Islet of Langerhans (tissue), 1 donor: Measurements from ENCODE around the gene EBLN2.
A peak's percentile ranks its signal among the peaks of the same experiment; 100 is the strongest.

Experiments used
- FAIRE-seq: peaks from one replicate; lab custom pipeline; 2011; peaks lifted over from hg19 to GRCh38; lab: Jason Lieb, UNC

The EBLN2 gene

DNA sequence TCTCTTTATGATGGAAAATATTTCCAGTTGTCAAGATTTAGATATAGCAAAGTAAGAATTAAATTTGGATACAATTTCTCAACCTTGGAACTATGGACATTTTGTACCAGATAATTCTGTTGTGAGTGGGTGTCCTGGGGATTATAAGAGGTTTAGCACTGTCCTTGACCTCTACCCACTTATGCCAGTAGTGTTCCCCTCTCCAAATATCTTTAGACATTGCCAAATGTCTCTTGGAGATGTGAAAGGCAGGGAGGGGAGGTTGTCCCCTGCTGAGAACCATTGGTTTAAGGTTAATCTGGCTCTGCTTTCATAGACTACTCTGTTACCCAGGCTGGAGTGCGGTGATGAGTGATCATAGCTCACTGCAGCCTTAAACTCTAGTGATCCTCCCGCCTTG is at the start of gene EBLN2:
TSS of gene EBLN2 (plus strand) at position 244 of the 400 bp plus-strand sequence. CDS start 423 bp downstream, outside the sequence.
- no peak for FAIRE-seq

DNA sequence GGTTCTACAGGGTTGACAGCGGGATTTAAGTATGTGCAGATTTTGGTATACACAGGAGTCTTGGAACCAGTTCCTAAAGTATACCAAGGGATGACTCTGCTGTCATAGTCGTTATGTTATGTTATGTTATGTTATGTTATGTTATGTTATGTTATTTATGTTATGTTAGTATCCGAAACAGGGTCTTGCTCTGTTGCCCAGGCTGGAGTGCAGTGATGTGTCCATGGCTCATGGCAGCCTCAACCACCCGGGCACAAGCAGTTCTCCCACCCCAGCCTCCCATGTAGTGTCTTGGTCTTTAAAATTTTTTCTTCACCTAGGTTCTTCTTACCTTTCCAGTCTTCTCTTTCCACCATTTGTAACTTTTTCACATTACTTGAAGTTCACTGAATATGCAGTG is 43.2 kb upstream of the EBLN2 start:
- FAIRE-seq, result no peak

DNA sequence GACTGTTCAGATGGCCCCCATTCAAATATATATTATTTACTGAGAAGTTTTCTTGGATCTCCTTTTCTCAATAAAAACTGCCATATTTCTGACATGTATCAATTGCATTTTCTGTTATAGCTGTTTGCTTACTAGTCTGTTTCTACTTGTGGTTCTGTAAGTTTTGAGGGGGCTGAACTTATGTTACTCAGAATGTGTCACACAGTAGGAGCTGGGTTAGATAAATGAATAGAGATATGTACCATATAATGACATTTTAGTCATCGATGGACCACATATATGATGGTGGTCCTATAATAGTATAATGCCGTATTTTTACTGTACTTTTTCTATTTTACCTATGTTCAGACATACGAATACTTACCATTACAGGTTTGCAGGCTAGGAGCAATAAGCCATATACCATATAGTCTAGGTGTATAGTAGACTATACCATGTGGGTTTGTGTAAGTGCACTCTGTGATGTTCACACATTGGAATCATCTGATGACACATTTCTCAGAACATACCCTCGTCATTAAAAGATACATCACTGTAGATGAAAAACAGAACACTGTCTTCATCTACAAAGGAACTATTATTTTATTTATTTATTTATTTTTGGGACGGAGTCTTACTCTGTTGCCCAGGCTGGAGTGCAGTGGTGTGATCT is 42.5 kb upstream of the EBLN2 start:
- no peak for FAIRE-seq

DNA sequence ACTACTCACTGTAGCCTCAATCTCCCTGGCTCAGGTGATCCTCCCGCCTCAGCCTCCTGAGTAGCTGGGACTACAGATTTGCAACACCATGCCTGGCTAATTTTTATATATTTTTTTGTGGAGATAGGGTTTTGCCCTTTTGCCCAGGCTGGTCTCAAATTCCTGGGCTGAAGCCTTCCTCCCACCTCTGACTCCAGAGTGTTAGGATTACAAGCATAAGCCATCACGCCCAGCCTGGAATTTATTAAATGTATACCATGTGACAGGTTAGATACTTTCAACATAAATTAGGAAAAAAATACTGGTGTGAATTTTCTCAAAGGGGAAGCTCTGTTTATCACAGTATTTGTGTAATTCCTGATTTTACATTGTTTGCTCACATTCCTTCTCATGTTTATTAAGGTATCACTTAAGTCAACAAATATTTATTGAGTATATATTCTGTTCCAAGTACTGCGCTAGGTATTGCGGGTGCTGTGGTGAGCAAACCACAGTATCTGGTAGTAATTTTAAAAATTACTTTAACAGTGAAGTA is 40.1 kb upstream of the EBLN2 start:
- FAIRE-seq, result no peak

DNA sequence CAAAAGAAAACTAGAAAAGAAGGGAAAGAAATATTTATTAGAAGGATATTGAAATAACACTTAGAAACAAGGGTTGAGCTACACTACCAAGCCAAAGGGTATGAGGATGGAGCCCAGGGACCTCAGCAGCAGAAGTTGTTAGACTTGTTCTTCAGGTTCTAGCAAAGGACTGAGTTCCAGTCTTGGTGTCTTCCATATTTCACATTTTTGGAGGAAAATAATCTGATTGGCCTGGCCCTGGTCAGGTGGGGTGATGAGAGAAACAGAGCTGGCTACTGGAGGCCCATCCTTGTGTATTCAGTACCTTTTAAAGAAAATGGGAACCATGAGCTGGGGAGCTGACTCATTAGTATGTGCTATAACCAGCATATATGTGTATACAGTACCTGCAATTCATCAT is 36.6 kb upstream of the EBLN2 start:
- no peak for FAIRE-seq

DNA sequence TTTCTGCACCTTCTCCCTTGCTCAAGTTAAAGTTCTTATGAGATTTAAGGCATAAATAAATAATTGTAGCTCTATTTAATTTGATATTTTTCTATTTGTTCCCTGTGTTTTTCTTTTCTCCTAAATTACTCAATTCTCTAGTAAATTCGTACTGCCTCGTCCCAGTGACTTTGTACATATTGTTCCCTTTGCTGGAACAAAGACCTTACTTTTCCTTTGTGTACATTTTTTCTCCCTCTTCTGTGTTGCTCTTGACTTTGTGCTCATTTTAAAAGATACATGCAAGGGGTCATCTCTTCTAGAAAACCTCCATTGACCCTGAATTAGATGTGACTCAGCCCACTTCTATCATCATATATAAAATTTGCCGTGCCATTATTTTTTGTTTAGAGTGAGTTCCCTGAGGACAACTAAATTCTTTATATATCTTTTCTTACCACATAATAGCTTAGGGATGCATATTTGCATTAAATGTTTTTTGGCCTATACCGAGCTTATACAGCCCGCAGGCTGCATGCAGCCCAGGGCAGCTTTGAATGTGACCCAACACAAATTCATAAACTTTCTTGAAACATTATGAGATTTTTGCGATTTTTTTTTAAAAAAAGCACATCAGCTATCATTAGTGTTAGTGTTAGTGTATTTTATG is 35.2 kb upstream of the EBLN2 start:
- FAIRE-seq, result no peak

DNA sequence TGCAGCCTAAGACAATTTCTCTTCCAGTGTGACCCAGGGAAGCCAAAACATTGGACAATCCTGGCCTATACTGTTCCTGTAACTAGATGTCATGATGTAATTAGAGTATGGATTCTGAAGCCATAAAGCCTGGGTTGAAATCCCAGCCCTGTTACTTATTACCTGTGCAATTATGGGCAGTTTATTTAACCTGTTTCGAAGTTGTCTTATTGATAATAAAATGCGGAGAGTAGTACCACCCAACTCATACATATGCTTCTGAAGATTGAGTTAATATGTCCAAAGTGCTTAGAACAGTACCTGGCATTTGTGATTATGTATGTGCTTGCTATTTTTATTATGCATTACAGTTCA is 34.7 kb upstream of the EBLN2 start:
- FAIRE-seq, result no peak

DNA sequence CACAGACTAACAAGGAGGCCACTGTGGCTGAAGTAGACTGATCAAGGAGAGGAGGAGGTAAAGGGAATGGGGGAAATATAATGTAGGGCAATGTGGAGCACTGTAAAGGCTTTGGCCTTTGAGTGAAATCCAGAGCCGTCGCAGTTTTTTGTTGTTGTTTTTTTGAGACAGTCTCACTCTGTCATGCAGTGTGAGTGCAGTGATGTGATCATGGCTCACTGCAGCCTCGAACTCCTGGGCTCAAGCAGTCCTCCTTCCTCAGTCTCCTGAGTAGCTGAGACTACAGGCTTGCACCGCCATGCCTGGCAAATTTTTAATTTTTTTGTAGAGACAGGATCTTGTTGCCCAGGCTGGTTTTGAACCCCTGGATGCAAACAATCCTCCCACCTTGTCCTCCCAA is 32.7 kb upstream of the EBLN2 start:
- no peak for FAIRE-seq

DNA sequence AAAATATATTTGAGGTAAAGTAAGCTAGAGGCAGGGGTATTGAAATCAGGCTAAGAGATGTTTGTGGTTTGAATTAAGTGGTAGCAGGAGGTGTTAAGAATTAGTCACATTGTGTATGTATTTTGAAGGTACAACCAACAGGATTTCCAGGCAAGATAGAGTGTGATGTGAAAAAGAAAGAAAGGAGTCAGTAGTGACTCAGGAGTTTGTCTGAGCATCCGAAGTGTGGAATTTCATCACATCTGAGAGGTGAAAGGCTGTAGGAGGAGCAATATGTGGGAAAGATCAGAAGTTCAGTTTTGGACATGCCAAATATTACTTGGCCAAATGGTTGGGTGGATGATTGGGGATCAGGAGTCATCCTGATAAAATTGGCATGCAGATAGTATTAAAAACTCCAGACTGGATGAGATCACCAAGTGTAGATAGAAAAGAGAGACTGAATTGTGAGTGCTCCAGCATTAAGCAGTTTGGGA is 32.1 kb upstream of the EBLN2 start:
- no peak for FAIRE-seq

DNA sequence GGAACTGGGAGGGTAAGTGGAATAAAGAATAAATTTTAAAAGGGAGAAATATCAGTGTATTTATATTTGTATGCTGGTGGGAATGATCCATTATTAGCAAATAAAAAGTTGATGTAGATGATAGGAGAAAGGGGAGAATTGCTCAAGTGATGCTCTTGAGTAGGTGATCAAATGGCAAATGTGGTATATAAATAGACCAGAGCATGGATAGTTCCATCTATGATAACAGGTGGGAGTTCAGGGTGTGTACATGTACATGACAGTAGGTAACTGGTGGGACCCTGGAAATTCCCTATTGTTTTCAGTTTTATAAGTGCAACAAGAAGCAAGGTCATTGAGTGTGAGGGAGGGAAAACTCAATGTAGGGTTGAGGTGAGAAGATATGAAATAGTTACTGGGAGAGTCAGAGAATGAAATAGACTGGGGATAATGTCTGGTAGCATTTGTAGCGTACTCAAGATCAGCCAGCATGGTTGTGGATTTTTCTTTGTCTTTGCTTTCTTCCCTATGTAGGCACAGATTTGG is 31.3 kb upstream of the EBLN2 start:
- FAIRE-seq, result no peak

DNA sequence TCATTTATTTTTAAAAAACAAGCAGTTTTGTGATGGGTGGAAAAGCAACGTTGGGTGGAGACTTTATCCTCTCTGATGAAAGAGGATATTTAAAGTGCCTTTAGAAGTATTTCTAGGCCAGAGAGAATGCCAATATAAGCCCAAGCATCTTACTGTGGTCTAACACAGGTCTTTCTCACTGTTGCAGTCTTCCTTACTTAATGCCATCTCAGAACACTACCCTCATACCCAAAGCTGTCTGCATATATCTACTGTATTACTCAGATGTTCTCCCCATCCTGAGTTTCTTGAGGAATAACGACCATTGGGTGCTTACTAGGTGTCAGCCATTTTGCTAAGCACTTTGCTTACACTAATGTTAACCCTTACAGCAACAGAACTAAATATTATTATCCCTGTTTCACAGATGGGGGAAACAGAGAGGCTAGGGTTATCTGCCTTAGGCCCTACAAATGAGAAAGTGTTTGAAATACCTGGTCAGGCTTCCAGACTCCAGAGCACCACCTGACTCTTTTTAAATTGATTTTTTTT is 29.8 kb upstream of the EBLN2 start:
- FAIRE-seq, result no peak

DNA sequence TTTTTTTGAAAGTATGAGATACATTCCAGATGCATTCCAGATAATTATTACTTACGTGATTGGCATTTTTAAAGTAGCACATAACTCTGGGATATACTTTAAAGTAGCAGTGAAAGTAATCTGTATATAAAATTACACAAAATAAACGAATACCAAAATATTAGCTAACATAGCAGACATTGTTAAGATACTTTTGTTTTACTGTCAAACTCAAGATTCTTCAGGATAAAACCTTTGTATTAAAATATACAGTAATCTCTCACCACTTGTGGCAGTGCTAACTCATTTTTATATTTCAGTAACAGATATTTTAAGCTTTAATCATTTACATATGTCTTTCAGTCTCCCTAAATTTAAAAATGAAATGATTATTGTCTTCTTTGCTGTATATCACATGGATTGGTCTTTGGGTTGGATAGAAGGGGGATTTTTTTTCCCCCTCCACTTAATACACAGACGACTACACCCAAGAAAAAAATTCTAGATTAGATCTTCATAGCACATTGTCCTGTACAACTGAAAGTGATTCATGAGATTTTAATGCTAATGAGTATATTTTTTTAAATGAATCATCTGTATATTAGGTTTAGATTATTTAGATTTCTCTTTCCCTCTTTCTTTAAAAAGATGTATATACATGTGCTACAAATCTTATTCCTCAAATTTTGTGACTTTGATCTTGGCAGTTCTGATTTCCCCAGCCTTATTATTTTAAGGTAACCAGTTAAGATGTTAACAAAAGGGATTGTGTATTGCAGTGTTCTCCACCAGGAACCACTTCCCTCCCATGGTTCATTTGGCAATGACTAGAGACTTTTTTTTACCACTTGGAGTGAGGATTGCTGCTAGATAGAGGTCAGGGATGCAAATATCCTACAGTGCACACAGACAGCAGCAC is 24.5 kb upstream of the EBLN2 start:
- FAIRE-seq, result peak; percentile 74

DNA sequence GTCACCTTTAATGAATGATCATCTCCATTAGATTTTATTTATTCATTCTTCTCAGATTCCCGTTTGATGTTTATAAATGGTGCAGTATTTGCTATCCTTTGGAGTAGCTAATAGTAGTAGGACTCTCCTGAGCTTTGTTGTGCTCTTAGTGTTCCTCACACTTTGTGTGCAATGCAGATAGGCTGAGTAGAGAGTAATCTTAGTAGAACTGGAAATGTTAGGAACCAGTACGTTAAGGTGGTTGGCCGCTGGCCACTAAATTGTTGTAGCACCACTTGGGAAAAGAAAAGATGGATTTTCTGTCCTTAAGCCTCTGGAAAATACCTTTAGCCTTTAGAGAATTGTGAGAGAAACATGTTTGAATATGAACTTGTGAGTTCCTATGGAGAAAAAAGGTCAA is 19.9 kb upstream of the EBLN2 start:
- no peak for FAIRE-seq

DNA sequence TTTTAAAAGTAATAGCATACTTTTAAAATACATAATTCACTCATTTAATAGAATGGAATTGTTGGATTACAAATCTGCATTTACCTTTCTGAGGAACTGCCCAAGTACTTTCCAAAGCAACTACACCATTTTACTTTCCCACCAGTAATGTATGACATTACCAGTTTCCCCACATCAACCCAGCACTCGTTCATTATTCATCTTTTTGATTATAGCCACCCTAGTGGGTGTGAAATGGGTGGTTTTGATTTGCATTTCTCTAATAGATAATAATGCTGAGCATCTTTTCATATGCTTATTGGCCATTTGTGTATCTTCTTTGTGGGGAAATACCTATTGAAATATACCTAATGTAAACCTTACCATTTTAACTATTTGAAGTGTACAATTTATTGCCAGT is 18.0 kb upstream of the EBLN2 start:
- FAIRE-seq, result no peak

DNA sequence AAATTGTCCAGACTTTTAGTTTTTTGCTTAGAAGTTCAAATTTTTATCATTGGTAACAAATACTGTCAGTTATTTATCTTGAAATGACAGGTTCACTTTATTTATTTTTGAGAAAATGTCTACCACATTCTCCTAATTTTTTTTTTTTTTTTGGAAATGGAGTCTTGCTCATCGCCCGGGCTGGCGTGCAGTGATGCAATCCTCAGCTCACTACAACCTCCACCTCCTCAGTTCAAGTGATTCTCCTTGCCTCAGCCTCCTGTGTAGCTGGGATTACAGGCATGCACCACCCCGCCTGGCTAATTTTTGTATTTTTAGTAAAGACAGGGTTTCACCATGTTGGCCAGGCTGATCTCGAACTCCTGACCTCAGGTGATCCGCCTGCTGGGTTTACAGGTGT is 16.1 kb upstream of the EBLN2 start:
- FAIRE-seq, result no peak

DNA sequence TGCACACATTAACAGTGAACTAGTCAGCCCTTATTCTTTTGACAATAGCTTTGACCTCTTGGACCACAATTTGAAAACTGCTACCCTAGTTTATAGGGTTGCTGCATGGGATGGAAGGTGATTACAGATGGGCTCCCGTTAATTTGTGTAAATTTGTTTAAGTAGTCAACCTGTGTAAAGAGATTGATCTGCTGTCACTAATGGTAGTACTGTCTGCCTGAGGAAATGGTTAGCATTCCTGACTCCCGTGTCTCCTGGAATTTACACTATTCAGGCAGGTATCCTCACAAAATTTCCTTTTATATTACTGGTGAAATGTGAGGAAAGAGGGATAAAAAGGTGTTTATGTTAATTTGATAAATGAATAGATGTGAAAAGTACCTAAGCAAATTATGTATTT is 15.3 kb upstream of the EBLN2 start:
- no peak for FAIRE-seq

DNA sequence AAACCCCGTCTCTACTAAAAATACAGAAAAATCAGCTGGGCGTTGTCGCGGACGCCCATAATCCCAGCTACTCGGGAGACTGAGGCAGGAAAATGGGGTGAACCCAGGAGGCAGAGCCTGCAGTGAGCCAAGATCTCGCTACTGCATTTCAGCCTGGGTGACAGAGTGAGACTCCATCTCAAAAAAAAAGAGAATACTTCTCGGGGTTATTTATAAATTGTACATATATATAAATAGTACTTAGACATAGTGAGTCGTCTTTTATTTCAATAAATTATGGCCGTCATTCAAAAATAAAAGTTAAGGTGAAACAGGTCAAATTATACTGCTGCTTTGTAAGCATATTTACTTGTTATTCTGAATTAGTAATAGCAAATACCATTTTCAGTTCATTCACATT is 12.1 kb upstream of the EBLN2 start:
- FAIRE-seq, result peak; percentile 36

DNA sequence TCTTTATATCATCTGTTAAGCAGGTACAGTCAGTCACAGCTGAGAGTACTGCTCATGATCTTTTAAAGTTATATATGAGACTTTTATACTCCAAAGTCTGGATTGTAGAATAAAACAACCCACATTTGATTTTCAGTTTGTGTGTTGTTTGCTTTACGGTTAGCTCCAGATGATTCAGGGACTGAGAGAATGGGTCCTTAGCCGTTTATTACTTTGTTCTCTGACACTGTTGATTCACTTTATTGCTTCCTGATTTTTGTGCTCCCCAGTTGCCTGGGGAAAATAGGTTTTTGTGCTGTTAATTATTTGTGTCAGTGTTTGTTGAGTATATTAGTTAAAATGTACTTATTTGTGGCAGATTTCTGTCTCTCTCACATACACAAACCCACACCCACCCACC is 8.6 kb upstream of the EBLN2 start:
- FAIRE-seq, result peak; percentile 86

DNA sequence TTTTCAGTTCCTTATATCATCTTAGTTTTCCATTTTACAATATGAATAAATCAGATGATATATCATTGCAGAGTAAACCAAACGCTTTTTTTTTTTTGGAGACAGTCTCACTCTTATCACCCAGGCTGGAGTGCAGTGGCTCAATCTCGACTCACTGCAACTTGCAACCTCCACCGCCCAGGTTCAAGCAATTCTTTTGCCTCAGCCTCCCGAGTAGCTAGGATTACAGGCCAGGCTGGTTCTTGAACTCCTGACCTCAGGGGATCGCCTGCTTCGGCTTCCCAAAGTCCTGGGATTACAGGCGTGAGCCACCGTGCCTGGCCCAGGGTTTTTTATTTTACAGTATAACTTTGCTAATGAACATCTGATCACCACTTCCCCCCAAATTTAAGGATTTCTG is 5.9 kb upstream of the EBLN2 start:
- no peak for FAIRE-seq

DNA sequence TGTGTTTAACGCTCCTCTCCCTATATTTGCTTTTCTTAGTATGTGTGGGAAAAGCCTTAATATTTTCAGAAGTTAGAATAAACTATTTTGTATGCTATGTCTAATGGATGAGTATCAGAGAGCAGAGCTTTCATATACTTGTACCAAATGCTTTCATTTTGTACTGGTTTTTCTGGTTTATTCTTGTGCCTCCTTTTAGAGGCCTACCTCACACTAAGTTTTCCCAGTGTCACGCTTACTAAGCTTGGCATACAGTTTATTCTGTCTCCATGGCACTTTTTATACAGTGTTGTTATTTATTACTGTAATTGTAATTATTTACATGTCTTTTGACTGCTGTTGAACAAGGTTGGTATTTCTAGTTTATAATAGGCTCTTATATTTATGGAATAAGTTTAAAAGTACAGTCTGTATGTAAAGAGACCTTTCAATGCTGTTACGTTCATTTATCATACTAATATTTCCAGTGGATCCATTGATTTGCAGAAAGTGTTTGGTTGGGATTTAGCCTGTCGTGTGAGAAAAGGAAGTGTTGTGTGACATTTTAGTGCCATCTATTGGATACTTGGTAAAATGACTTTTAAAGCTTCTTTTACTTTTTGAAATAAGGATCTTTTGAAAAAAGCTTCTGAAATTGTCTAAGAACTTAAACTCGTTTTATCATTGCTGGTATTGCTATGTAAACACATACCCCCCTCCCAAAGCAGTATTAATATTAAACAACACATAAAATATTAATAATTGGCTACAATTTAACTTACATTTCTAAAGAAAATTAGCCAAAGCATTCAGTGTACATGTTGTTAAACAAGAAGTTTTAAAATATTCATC is 5.2 kb upstream of the EBLN2 start:
- peak; percentile 98 for FAIRE-seq

DNA sequence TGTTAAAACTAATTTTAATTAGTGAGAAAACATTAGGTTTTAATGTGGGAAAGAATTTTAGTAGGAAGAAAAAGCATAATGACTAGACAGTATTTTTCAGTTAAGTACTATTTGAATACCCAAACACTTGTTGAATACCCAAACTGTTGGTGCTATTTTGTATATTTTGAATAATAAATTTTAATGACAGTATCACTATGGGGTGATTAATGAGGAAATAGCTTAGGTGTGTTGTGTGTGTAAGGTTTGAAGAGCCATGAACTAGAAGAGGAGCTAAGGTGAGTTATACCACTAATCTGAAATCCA is 4.7 kb upstream of the EBLN2 start:
- no peak for FAIRE-seq

DNA sequence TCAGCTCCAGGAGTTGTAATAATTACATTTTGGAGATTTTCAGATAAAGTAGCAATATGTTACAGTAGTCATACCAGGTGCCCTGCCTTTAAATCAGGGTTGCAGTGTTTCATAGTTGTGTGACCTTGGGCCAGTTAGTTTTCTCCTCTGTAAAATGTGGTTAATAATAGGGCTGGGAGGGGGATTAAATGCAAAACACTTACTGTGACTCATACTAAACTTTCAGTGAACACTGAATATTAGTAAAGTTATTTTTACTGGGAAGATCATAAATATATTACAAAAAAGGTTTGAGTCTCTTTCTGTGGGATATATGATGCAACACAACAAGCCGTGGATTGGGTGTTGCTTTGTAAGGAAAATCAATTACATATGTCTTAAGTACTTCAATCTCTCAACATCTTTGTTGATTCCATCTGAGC is 1.1 kb upstream of the EBLN2 start:
- FAIRE-seq, result no peak
